CD14-positive monocyte (primary cell): ENCODE data around the gene SEMA6D. TPM values are rescaled to one million over a fixed set of nuclear protein-coding genes. Genes with fewer than 3 reads are reported as not detected.

Experiments
- DNase-seq, 3 donors: peaks; one replicate each; pipeline ENCODE4 v3.0.0-alpha.2; 2011 to 2022
- H2AFZ ChIP-seq: 2 replicates; pipeline ENCODE4 v1.6.0; 2012; ENCODE audit warnings: mild to moderate bottlenecking, low read depth, low read length, inconsistent platforms; ENCODE audit not compliant: insufficient read depth, poor library complexity, severe bottlenecking
- H3K27ac ChIP-seq, 2 donors: 1 replicate in 1 of 2; 2 replicates in 1 of 2; pipeline ENCODE4 v1.5.1; 2012 to 2013; ENCODE audit warnings: low read length in 2 of 2, control low read depth in 1 of 2, inconsistent platforms in 1 of 2, low read depth in 1 of 2, mild to moderate bottlenecking in 1 of 2
- H3K27me3 ChIP-seq, 2 donors: one replicate each; pipeline versions ENCODE4 v1.6.0 to v1.6.1; 2011 to 2013; ENCODE audit warnings: low read length in 2 of 2; ENCODE audit not compliant: control insufficient read depth in 2 of 2, insufficient read depth in 2 of 2
- H3K36me3 ChIP-seq, 2 donors: replicated peaks in 1 of 2; 1 replicate in 1 of 2; 2 replicates in 1 of 2; pipeline versions ENCODE4 v1.5.1 to v1.6.1; 2012 to 2013; ENCODE audit warnings: low read length in 2 of 2, control low read depth in 1 of 2, inconsistent platforms in 1 of 2, mild to moderate bottlenecking in 1 of 2; ENCODE audit not compliant: insufficient read depth in 2 of 2, control insufficient read depth in 1 of 2
- H3K4me1 ChIP-seq, 2 donors: 1 replicate in 1 of 2; 2 replicates in 1 of 2; pipeline versions ENCODE4 v1.5.1 to v1.6.1; 2012 to 2013; ENCODE audit warnings: low read length in 2 of 2, control low read depth in 1 of 2, inconsistent platforms in 1 of 2, mild to moderate bottlenecking in 1 of 2, moderate library complexity in 1 of 2; ENCODE audit not compliant: insufficient read depth in 2 of 2, control insufficient read depth in 1 of 2
- H3K4me2 ChIP-seq: replicated peaks from 2 replicates; pipeline ENCODE3; 2012; ENCODE audit warnings: low read length, moderate library complexity, mild to moderate bottlenecking; ENCODE audit not compliant: poor library complexity, severe bottlenecking; ENCODE audit errors: extremely low read depth
- H3K4me3 ChIP-seq, 3 experiments: fragments of 200-600 bp in 1 of 3; sonication (generic) in 1 of 3; replicated peaks in 1 of 3; 1 replicate in 2 of 3; 2 replicates in 1 of 3; pipeline ENCODE4 v1.5.1; 2011 to 2013; ENCODE audit warnings: low read length in 3 of 3, mild to moderate bottlenecking in 3 of 3, control low read depth in 2 of 3, low read depth in 2 of 3, inconsistent platforms in 1 of 3, moderate library complexity in 1 of 3
- H3K79me2 ChIP-seq: 2 replicates; pipeline ENCODE4 v1.6.0; 2012; ENCODE audit warnings: mild to moderate bottlenecking, control low read depth, inconsistent platforms, low read length, moderate library complexity; ENCODE audit not compliant: insufficient read depth
- H3K9ac ChIP-seq: 2 replicates; pipeline ENCODE4 v1.6.0; 2017; ENCODE audit warnings: low read length, mild to moderate bottlenecking; ENCODE audit not compliant: insufficient read depth, poor library complexity, severe bottlenecking
- H3K9me3 ChIP-seq, 2 donors: replicated peaks in 1 of 2; 1 replicate in 1 of 2; 2 replicates in 1 of 2; pipeline versions ENCODE4 v1.5.1 to v1.6.1; 2012 to 2013; ENCODE audit warnings: low read length in 2 of 2, control low read depth in 1 of 2; ENCODE audit not compliant: control insufficient read depth in 1 of 2, insufficient read depth in 1 of 2
- H4K20me1 ChIP-seq: 2 replicates; pipeline ENCODE4 v1.6.0; 2012; ENCODE audit warnings: mild to moderate bottlenecking, low read length, control low read depth, moderate library complexity; ENCODE audit not compliant: insufficient read depth
- H3K27ac Mint-ChIP-seq, 7 donors: one replicate each; pipeline ENCODE4 v1.8.0; 2020; ENCODE audit warnings: mild to moderate bottlenecking in 7 of 7, mixed read lengths in 7 of 7, moderate library complexity in 6 of 7, inconsistent platforms in 2 of 7
- H3K27me3 Mint-ChIP-seq, 3 donors: one replicate each; pipeline ENCODE4 v1.8.0; 2021 to 2022; ENCODE audit warnings: low read depth in 3 of 3, mild to moderate bottlenecking in 3 of 3, mixed read lengths in 3 of 3, moderate library complexity in 3 of 3, inconsistent platforms in 1 of 3
- H3K36me3 Mint-ChIP-seq, 2 donors: one replicate each; pipeline ENCODE4 v1.8.0; 2020; ENCODE audit warnings: mixed read lengths in 2 of 2, inconsistent platforms in 1 of 2, mild to moderate bottlenecking in 1 of 2
- H3K4me1 Mint-ChIP-seq: one replicate; pipeline ENCODE4 v1.8.0; 2020; ENCODE audit warnings: mild to moderate bottlenecking, mixed read lengths
- H3K4me3 Mint-ChIP-seq, 2 donors: one replicate each; pipeline ENCODE4 v1.8.0; 2020; ENCODE audit warnings: mild to moderate bottlenecking in 2 of 2, mixed read lengths in 2 of 2, moderate library complexity in 1 of 2
- H3K9me3 Mint-ChIP-seq, 7 donors: one replicate each; pipeline ENCODE4 v1.8.0; 2020 to 2022; ENCODE audit warnings: mixed read lengths in 7 of 7, mild to moderate bottlenecking in 6 of 7, moderate library complexity in 6 of 7, inconsistent platforms in 2 of 7
- CTCF ChIP-seq: fragments of 200-600 bp; IDR thresholded peaks from one replicate; pipeline ENCODE4 v1.8.0; 2022; ENCODE audit warnings: antibody characterized with exemption, mild to moderate bottlenecking
- WGBS: methylation state at CpG from one replicate; pipeline ENCODE4 v1.1.5; 2013; ENCODE audit warnings: missing lambda C conversion rate; ENCODE audit not compliant: insufficient coverage; 5-methylcytosine and 5-hydroxymethylcytosine counted together
- intact Hi-C, 2 donors: fragments of 100-400 bp; cut with micrococcal nuclease; formaldehyde crosslinking; loops; one replicate each; pipeline versions ENCODE4 v1.15.0 to v1.15.1; 2023
- polyA plus RNA-seq, 3 donors: library from polyadenylated mRNA; depleted of rRNA in 1 of 3; unstranded in 2 of 3; stranded (reverse) in 1 of 3; fragments of 300-500 nt in 2 of 3; fragments of >200 nt in 1 of 3; fragmentation: Illumina TruSeq in 2 of 3; gene quantifications; 1 replicate in 2 of 3; 2 replicates in 1 of 3; pipeline ENCODE4 v1.2.3, GENCODE V29; 2012 to 2021

The SEMA6D gene
- polyA plus RNA-seq, 3 donors = not detected

- H3K4me3 Mint-ChIP-seq = no peak overlapping the region
- 94% methylated on average over 2 of the region's 8 CpGs for WGBS
- H3K27me3 Mint-ChIP-seq = no peaks in the 10 kb centered on the region
- DNase-seq = no peak
- H3K27me3 ChIP-seq = no peaks in the 10 kb centered on the region
- peaks cover 8% of the 10 kb centered on the region for H3K4me1 Mint-ChIP-seq
- H3K4me1 ChIP-seq = no peaks in the 10 kb centered on the region
- no peaks in the 10 kb centered on the region for H3K9me3 ChIP-seq
- H3K4me2 ChIP-seq = no peak overlapping the region
- TF ChIP-seq CTCF = no peak
- H3K36me3 Mint-ChIP-seq = no peaks in the 10 kb centered on the region
- no peak overlapping the region for H3K9ac ChIP-seq
- peaks cover 0 to 5% (median 0%) of the 10 kb centered on the region in 7 donors for H3K9me3 Mint-ChIP-seq
- no peaks in the 10 kb centered on the region for H3K36me3 ChIP-seq
- no peak overlapping the region for H3K27ac Mint-ChIP-seq
- H2AFZ ChIP-seq = no peak overlapping the region
- H3K27ac ChIP-seq = no peak overlapping the region
- intact Hi-C loops = no loop called here
- H3K4me3 ChIP-seq = no peak overlapping the region
- H4K20me1 ChIP-seq = no peaks in the 10 kb centered on the region
- no peaks in the 10 kb centered on the region for H3K79me2 ChIP-seq
Measured at GRCh38 chr15:47705281-47705997, 11.9 kb upstream of the SEMA6D start.

- Histone ChIP-seq H3K9ac (no peak overlapping the region), H3K4me2 (no peak overlapping the region), H3K27ac (no peak overlapping the region), H3K9me3 (no peaks in the 10 kb centered on the region), H3K79me2 (no peaks in the 10 kb centered on the region), H4K20me1 (no peaks in the 10 kb centered on the region), H3K36me3 (no peaks in the 10 kb centered on the region), H3K4me1 (no peaks in the 10 kb centered on the region), H2AFZ (no peak overlapping the region), H3K27me3 (peaks cover 0 to 2% of the 10 kb centered on the region in 2 donors), H3K4me3 (no peak overlapping the region)
- Mint-ChIP-seq H3K27me3 (no peaks in the 10 kb centered on the region), H3K27ac (no peak overlapping the region), H3K9me3 (no peaks in the 10 kb centered on the region), H3K4me1 (peaks cover 8% of the 10 kb centered on the region), H3K4me3 (no peak overlapping the region), H3K36me3 (no peaks in the 10 kb centered on the region)
- intact Hi-C loops = no loop called here
- no peak for DNase-seq
- 100% methylated on average over 1 of the region's 5 CpGs for WGBS
- TF ChIP-seq CTCF = no peak
Measured at GRCh38 chr15:47707391-47707790, 9.9 kb upstream of the SEMA6D start.
